Measurements from ENCODE around the gene IVL. TPM values are rescaled to one million over a fixed set of nuclear protein-coding genes. Genes with fewer than 3 reads are reported as not detected.

IVL gene
- total and polyA plus RNA-seq, 2 experiments from 2014 or later = not detected

DNA sequence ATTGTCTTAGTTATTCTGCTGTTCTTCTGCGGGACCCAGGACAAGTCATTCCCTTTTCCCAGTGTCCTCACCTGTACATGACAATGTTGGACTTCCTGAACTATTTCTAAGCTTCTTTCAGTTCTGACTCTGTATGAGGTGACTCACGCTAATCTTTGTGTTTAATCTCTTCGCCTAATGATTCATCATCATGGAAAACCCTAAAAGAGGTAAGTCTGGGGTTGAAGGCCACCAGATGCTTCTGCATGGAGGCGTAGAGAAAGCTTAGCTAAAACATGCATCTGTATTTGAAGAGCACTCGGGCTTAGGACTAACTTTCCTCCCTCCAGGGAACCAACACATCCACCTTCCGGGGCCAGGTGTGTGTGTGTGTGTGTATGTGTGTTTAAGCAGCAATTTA lies 46.1 kb downstream of the IVL start:
- Histone ChIP-seq H2AFZ (no peak overlapping the region), H3K27ac (no peak overlapping the region), H3K9me2 (replicated peaks; ENCODE audit: insufficient read depth) (no peaks in the 10 kb centered on the region), H3K9me3 (ENCODE audit: low read depth) (no peaks in the 10 kb centered on the region), H3K4me3 (no peak overlapping the region), H3K27me3 (no peaks in the 10 kb centered on the region), H3K36me3 (replicated peaks; ENCODE audit: insufficient read depth, low read depth) (no peaks in the 10 kb centered on the region), H3K4me2 (no peak overlapping the region), H4K20me1 (ENCODE audit: insufficient read depth, poor library complexity, severe bottlenecking) (no peaks in the 10 kb centered on the region), H3K4me1 (ENCODE audit: insufficient read depth) (no peaks in the 10 kb centered on the region), H3K79me2 (no peaks in the 10 kb centered on the region)
- no peak for DNase-seq (ENCODE audit: low spot score)
- TF ChIP-seq, protein P1, sequence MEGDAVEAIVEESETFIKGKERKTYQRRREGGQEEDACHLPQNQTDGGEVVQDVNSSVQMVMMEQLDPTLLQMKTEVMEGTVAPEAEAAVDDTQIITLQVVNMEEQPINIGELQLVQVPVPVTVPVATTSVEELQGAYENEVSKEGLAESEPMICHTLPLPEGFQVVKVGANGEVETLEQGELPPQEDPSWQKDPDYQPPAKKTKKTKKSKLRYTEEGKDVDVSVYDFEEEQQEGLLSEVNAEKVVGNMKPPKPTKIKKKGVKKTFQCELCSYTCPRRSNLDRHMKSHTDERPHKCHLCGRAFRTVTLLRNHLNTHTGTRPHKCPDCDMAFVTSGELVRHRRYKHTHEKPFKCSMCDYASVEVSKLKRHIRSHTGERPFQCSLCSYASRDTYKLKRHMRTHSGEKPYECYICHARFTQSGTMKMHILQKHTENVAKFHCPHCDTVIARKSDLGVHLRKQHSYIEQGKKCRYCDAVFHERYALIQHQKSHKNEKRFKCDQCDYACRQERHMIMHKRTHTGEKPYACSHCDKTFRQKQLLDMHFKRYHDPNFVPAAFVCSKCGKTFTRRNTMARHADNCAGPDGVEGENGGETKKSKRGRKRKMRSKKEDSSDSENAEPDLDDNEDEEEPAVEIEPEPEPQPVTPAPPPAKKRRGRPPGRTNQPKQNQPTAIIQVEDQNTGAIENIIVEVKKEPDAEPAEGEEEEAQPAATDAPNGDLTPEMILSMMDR (IDR thresholded peaks at IDR 0.05; ENCODE audit: poor library complexity) = no peak
- no peak for TF ChIP-seq EZH2phosphoT487 (IDR thresholded peaks at IDR 0.05; ENCODE audit: low read depth, severe bottlenecking, unreplicated experiment)
- no peak for TF ChIP-seq EZH2 (IDR thresholded peaks at IDR 0.05; ENCODE audit: borderline replicate concordance)
- 62% methylated on average over 6 of the region's 6 CpGs for WGBS (ENCODE audit: low lambda C conversion rate, missing lambda C conversion rate)

DNA sequence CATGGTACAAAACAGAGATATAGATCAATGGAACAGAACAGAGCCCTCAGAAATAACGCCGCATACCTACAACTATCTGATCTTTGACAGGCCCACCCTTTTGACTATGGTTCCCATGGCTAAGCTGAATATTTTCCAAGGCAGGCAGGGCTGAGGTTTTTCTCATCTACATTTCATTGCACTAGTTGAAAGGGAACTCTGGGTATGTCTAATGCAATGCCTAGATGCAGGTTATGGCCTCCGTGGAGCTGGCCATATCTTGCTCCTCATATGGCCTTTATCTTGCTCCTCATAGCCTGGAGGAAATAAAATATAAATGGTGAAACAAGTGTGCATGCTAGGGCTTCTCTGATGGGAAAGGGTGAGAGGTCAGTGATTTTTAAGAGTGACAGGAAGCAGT lies 49.2 kb downstream of the IVL start:
- Histone ChIP-seq H3K36me3 (replicated peaks; ENCODE audit: insufficient read depth, low read depth) (no peaks in the 10 kb centered on the region), H3K9me2 (replicated peaks; ENCODE audit: insufficient read depth) (no peaks in the 10 kb centered on the region), H4K20me1 (ENCODE audit: insufficient read depth, poor library complexity, severe bottlenecking) (no peaks in the 10 kb centered on the region), H3K27me3 (no peaks in the 10 kb centered on the region), H3K79me2 (no peaks in the 10 kb centered on the region), H2AFZ (no peak overlapping the region), H3K4me2 (no peak overlapping the region), H3K9me3 (ENCODE audit: low read depth) (no peaks in the 10 kb centered on the region), H3K27ac (no peak overlapping the region), H3K4me3 (no peak overlapping the region), H3K4me1 (ENCODE audit: insufficient read depth) (no peaks in the 10 kb centered on the region)
- TF ChIP-seq, protein P1 (IDR thresholded peaks at IDR 0.05; ENCODE audit: poor library complexity) = no peak
- no peak for TF ChIP-seq EZH2phosphoT487 (IDR thresholded peaks at IDR 0.05; ENCODE audit: low read depth, severe bottlenecking, unreplicated experiment)
- TF ChIP-seq EZH2 (IDR thresholded peaks at IDR 0.05; ENCODE audit: borderline replicate concordance) = no peak
- DNase-seq (ENCODE audit: low spot score) = no peak
- 65% methylated on average over 3 of the region's 3 CpGs for WGBS (ENCODE audit: low lambda C conversion rate, missing lambda C conversion rate)

DNA sequence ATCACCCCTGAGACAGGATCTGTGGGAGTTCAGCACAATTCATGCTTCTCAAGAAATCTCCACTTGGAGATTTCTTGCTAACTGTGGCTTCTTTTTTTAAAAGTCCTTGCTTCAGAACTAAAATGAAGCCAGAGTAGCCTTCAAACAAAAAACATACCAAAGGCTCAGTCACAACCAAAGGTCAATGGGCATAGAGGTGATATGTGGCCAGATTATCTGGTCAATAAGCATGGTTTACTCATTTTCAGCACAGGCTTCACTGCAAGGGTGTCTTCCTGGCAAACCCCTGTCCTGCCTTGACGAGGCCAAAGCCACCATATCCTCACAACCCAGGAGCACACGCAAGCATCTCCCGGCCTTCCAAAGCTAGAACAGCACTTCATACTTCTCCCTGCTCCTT lies 50.9 kb downstream of the IVL start:
- Histone ChIP-seq H2AFZ (no peak overlapping the region), H3K36me3 (replicated peaks; ENCODE audit: insufficient read depth, low read depth) (no peaks in the 10 kb centered on the region), H3K27me3 (no peaks in the 10 kb centered on the region), H3K9me2 (replicated peaks; ENCODE audit: insufficient read depth) (no peaks in the 10 kb centered on the region), H3K79me2 (no peaks in the 10 kb centered on the region), H4K20me1 (ENCODE audit: insufficient read depth, poor library complexity, severe bottlenecking) (no peaks in the 10 kb centered on the region), H3K9me3 (ENCODE audit: low read depth) (no peaks in the 10 kb centered on the region), H3K27ac (no peak overlapping the region), H3K4me1 (ENCODE audit: insufficient read depth) (no peaks in the 10 kb centered on the region), H3K4me3 (no peak overlapping the region), H3K4me2 (no peak overlapping the region)
- TF ChIP-seq EZH2phosphoT487 (IDR thresholded peaks at IDR 0.05; ENCODE audit: low read depth, severe bottlenecking, unreplicated experiment) (no peak), EZH2 (IDR thresholded peaks at IDR 0.05; ENCODE audit: borderline replicate concordance) (no peak)
- TF ChIP-seq, protein P1 (IDR thresholded peaks at IDR 0.05; ENCODE audit: poor library complexity) = no peak
- DNase-seq (ENCODE audit: low spot score) = no peak
- WGBS (ENCODE audit: low lambda C conversion rate, missing lambda C conversion rate) = 67% methylated on average over 3 of the region's 3 CpGs

All from hepatocyte (in vitro differentiated cells).